ENCODE results near the gene ASTL.

ASTL gene

DNA sequence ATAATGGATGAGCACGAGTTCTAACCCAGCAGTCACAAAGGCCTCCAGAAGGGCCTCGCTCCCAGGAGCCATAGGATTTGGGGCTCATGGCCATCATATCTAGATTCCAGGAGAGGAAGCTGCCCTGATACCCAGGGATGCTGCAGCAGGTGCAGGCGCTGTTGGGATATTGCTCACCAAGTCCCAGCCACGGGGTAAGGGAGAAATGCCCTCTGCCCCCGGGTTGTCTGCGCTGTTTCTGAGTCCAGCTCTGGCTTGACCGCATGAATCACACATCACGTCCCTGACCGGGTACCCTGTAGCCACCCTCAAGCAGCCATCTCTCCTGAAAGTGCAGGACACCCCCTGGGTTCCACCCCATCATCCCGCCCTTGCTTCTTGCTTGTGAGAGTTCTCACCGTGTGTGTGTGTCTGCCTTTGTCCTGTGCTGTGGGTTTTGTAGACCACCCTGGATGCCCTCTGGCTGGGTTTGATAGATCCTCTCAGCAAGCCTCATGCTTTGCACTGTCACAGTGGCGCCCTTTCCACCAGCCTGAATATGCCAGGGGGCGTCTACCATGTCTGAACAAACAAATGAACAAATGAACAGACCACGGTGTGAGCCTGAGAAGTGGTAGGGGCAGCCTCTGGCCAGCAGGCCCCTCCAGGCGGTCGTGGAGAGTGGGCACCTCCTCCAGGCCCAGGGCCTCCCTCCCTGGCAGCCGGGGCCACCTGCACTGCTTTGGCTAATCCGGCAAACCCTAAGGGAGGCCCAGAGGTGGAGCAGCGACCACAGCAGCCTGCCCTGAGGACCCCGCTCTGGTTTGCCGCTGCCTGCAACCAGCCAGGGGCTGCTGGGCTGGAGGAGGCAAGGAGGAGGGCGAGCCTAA lies 54.1 kb downstream of the ASTL start:
- H3K4me3 ChIP-seq (ENCODE audit: low read depth, low read length) = no peak overlapping the region

DNA sequence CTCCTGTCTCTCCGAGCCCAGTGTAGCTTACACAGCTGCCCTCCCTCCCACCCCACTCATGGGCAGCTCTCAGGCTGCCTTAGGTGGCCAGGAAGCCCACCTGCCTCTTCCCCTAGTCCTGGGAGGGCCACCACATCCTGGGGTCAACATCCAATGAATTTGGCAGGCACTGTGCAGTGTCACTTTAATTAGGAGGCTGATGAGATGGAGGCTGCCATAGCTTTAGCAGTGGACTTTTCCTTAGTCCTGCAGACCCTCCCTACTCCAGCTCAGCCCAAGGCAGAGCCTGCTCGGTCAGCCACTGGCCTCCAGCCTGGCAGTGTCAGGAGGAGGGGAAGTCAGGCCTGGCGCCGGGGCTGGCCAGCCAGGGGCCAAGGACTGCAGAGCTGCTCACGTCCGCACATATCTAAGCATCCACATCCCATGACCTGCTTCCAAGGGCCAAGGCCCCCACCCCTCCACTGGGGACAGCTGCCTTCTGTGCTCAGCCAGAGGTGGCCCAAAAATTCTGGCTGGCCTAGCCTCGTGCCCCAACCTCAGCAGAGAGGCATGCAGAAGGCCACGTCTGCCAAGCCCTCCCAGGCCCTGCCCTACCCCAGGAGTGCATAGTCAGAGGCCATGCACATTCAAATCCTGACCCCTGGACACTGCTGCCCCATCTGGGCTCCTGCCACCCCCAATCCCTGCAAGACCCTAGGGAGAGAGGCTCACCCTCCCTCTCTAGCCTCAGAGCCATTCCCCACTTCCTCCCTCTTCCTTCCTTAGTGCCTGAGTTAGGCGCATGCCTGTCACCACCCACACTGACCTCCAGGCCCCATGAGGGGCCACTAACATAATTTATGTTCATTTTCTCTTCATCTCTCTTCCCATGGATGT lies 55.0 kb downstream of the ASTL start:
- H3K4me3 ChIP-seq (ENCODE audit: low read depth, low read length) = no peak overlapping the region

DNA sequence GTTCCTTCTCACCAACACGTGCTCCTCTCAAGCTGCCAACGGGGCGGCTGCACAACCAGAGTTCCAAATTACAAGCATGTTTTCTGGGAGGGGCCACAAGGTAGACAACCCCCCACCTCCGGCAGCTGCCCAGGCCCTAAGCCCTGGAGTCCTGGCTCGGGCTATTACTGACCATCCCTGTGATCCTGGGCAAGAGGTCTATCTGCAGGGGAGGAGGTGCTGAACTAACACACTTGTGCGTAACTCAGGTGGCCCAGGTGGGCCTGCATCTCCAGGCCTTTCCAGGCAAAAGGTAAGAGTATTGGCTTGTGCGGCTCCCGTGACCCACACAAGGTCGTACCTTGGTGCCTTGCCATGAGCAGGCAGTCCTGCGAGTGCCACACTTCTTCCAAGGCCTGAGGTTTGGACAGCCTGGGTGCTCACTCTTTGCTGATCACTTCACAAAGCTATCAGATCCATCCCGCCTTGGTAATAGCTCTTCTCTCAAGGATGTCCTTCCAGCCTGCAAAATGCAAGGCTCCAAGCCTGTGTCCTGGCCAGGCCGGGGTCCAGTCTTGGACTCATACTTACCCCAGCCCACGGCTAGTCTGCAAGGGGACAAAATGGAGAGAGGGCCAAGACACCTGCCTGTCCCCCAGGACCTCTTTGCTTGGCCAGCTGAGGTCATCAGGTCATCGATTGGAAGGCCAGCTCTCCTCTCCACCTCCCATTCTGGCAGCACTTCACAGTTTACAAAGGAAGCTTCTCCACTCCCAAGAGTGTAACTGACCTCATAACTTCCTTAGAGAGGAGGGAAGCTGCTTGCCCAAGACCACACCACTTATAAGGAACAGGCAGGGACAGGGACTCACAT lies 55.9 kb downstream of the ASTL start:
- H3K4me3 ChIP-seq (ENCODE audit: low read depth, low read length) = no peak overlapping the region

GRCh38 chr2:96081042-96081441 lies 57.3 kb downstream of the ASTL start:
- no peak overlapping the region for H3K4me3 ChIP-seq (ENCODE audit: low read depth, low read length)

DNA sequence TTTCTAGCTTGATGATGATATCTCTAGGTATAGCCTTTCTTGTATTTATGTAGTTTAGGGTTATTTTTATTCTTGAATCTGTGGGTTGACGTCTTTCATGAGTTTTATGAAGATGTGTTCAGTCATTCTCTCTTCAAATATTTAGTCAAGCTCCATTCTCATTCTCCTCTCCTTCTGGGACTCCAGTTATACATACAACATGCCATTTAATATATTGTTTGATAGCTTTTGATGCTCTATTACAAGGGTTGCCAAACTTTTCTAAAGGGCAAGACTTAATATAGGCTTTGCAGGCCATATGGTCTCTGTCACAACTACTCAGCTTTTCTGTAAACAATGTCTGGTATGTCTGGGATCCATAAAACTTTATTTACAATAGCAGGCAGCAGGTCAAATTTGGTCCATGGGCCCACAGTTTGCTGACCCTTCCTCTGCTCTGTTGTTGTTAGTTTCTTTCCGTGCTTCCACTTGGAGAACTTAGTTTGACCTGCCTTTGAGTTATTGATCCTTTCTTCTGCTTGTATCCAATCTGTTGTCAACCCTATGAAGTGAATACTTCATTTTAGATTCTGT lies 63.0 kb downstream of the ASTL start:
- no peak overlapping the region for H3K4me3 ChIP-seq (ENCODE audit: low read depth, low read length)

DNA sequence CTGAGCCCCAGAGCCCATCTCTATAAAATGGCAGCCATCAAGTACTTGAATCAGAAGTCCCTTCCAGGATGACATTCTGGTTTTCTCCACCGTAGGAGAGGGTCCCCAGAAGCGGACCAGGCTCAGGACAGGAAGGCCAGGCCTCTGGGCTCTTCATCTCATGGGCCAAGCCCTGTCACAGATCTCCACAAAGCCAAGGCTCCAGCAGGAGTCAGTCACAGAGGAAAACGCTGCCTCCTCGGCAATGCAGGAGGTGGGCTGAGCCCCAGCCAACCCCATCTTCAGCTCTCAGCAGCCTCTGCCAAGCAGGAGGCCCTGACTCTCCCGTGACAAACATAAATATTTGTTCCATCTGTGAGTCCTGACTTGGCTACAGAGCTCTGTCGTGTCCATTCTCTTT lies 64.1 kb downstream of the ASTL start:
- H3K4me3 ChIP-seq (ENCODE audit: low read depth, low read length) = no peak overlapping the region

DNA sequence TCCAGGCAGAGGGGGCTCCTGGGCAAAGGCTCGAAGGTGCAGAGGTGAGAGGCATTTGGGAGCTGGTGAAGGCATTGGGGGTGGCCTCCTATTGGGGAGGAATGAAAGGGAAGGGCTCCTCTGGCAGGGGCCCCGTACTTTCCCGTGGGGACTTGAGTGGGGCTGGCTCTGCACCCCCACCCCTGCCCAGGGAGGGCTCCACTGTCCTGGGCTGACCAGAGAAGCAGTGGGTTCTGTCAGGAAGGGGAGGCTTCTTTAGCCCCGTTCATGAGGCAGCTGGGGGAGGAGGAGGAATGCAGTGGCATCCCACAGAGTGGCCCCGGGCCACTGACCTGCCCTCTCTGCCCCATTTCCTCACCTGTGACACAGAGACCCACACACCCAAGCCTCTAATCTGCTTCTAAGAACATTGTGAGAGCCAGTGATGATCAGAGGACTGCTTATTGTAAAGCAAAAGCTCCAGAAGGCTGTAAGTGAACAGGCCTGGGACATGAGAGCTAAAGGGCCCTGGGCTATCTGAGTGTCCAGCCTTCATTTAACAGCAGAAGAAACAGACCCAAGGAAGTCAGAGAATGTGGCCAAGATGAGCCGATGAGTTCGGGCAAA lies 65.0 kb downstream of the ASTL start:
- H3K4me3 ChIP-seq (ENCODE audit: low read depth, low read length) = no peak overlapping the region
